ENCODE results near the gene CFAP74. TPM values are rescaled to one million over a fixed set of nuclear protein-coding genes. Genes with fewer than 3 reads are reported as not detected.

Gene CFAP74
- total RNA-seq, 1 experiment from 2014 or later = 0.28 TPM

DNA sequence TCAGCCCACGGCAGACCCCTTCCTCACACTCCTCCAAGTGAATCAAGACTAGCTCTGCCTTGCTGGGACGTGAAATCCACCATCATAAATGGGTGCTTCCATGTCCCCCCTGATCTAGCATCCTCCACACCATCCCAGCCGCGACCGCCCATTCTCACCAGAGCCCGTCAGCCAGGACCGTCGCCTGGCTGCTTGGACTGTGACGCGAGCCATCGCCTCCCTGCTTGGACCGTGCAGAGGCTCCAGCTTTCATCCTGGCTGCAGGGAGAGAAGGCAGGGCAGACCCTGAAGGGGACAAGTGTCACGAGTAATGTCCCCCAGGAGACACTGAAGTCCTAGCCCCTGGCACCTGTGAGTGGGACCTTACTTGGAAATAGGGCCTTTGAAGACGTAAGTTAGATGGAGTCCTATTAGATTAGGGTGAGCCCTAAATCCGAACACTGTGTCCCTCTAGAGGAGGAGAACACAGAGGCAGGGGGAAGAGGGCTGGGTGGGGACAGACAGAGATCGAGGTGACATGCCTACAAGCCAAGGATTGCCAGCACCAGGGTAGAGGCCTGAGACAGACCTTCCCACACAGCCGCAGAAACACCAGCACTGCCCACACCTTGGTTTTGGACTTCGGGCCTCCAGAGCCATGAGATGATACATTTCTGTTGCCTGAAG is 33.9 kb upstream of the CFAP74 start:
- no peak overlapping the region for H4K91ac ChIP-seq (ENCODE audit: insufficient read length, low read depth, low read length)
- Mint-ChIP-seq H3K9me3 (no peaks in the 10 kb centered on the region; a peak in 1 of 5 replicates), H3K27ac (no peak overlapping the region), H3K4me1 (peaks cover 0 to 12% of the 10 kb centered on the region in 2 experiments; a peak in 2 of 4 replicates), H3K36me3 (ENCODE audit: insufficient read depth in 1 of 3, low read depth in 3 of 3) (no peaks in the 10 kb centered on the region), H3K4me3 (no peak overlapping the region), H3K27me3 (ENCODE audit: low read depth) (peaks cover 2% of the 10 kb centered on the region)
- no peak overlapping the region for H3K56ac ChIP-seq (ENCODE audit: insufficient read length, low read depth, low read length)
- H2AK5ac ChIP-seq (ENCODE audit: insufficient read length, low read length) = no peak overlapping the region
- H2BK5ac ChIP-seq (ENCODE audit: insufficient read length, low read length) = no peak overlapping the region
- H3K4me2 ChIP-seq (ENCODE audit: insufficient read depth, insufficient read length, low read length) = no peak overlapping the region
- WGBS (ENCODE audit: extremely low coverage, insufficient read length, low lambda C conversion rate) = no CpG with 5 or more reads among the region's 18 CpGs
- no peak overlapping the region for H3K4ac ChIP-seq (ENCODE audit: low read depth, low read length)
- no peak for DNase-seq
- H4K20me1 ChIP-seq (ENCODE audit: control insufficient read depth, insufficient read depth, insufficient read length) = no peaks in the 10 kb centered on the region
- H3T11ph ChIP-seq (ENCODE audit: low read length) = no peak overlapping the region
- H4K5ac ChIP-seq (ENCODE audit: insufficient read length, low read depth, low read length) = no peak overlapping the region
- no peak overlapping the region for H3K9ac ChIP-seq (ENCODE audit: extremely low read depth, insufficient read length, low read length)
- H3K18ac ChIP-seq (ENCODE audit: insufficient read length, low read depth, low read length) = no peak overlapping the region
- H3K79me1 ChIP-seq (ENCODE audit: insufficient read depth, low read depth, low read length, poor library complexity, severe bottlenecking) = no peaks in the 10 kb centered on the region
- no peaks in the 10 kb centered on the region for H3K9me3 ChIP-seq (ENCODE audit: control insufficient read depth, low read depth, low read length)
- no peak overlapping the region for H2BK120ac ChIP-seq (ENCODE audit: low read depth, low read length, poor library complexity, severe bottlenecking)
- no peaks in the 10 kb centered on the region for H3K23me2 ChIP-seq (ENCODE audit: insufficient read length, low read depth, low read length, poor library complexity, severe bottlenecking)
- no peak overlapping the region for H2BK20ac ChIP-seq (ENCODE audit: low read depth, low read length, poor library complexity, severe bottlenecking)
- no peaks in the 10 kb centered on the region for H3K79me2 ChIP-seq (ENCODE audit: insufficient read depth, low read length)
- H2AFZ ChIP-seq (ENCODE audit: low read length) = no peak overlapping the region
- TF ChIP-seq CTCF (conservative IDR thresholded peaks at IDR 0.05) = no peak
- no peaks in the 10 kb centered on the region for H3K27me3 ChIP-seq (ENCODE audit: insufficient read depth, low read length)
- H3K4me1 ChIP-seq (ENCODE audit: insufficient read depth, low read length) = no peaks in the 10 kb centered on the region
- no peak overlapping the region for H2BK15ac ChIP-seq (ENCODE audit: low read depth, low read length)
- no peak overlapping the region for H4K8ac ChIP-seq (replicated peaks; ENCODE audit: insufficient read length, low read depth, low read length)
- H3K27ac ChIP-seq (ENCODE audit: insufficient read length, low read depth, low read length) = no peak overlapping the region
- H3K23ac ChIP-seq (ENCODE audit: insufficient read length, low read depth, low read length) = no peak overlapping the region
- H2BK12ac ChIP-seq (ENCODE audit: insufficient read length, low read depth, low read length) = no peak overlapping the region
- no peak overlapping the region for H3K14ac ChIP-seq (ENCODE audit: insufficient read depth, low read length)
